H1 (cell line): ENCODE data around the gene RTCB.

Experiments used
- ASH2L ChIP-seq: fragments of 200-600, 300-600 bp; sonication (generic); IDR thresholded peaks from one replicate; pipeline ENCODE4 v1.7.1; 2017; ENCODE audit warnings: low read length
- CBX8 ChIP-seq: fragments of 300-800, 300-1000 bp; sonication (generic); IDR thresholded peaks from 2 replicates; pipeline ENCODE4 v1.7.1; 2016; ENCODE audit warnings: low read depth, low read length, borderline replicate concordance
- CTCF ChIP-seq, 3 experiments: IDR thresholded peaks; 1 replicate in 2 of 3; 2 replicates in 1 of 3; pipeline versions ENCODE4 v1.5.1 to v1.6.1; 2011; ENCODE audit warnings: low read length in 3 of 3, mild to moderate bottlenecking in 3 of 3, inconsistent platforms in 2 of 3, low read depth in 1 of 3, moderate library complexity in 1 of 3; ENCODE audit not compliant: insufficient read depth in 1 of 3; ENCODE audit errors: control extremely low read depth in 1 of 3
- EGR1 ChIP-seq: IDR thresholded peaks from 2 replicates; pipeline ENCODE4 v1.6.1; 2011; ENCODE audit warnings: low read depth, low read length, borderline replicate concordance
- EZH2 ChIP-seq: fragments of 200-600 bp; sonication (generic); IDR thresholded peaks from 2 replicates; pipeline ENCODE4 v1.7.1; 2012; ENCODE audit warnings: low read depth, mild to moderate bottlenecking, moderate library complexity, low read length, inconsistent platforms; ENCODE audit not compliant: severe bottlenecking
- NRF1 ChIP-seq: IDR thresholded peaks from 2 replicates; pipeline ENCODE4 v1.6.1; 2011; ENCODE audit warnings: mild to moderate bottlenecking, low read depth, low read length, improper control_type of control experiment
- POLR2A ChIP-seq, 2 experiments: IDR thresholded peaks; 1 replicate in 1 of 2; 2 replicates in 1 of 2; pipeline ENCODE4 v1.6.1; 2011; ENCODE audit warnings: low read depth in 2 of 2, low read length in 2 of 2, mild to moderate bottlenecking in 2 of 2; ENCODE audit errors: control extremely low read depth in 1 of 2
- RAD21 ChIP-seq, 2 experiments: IDR thresholded peaks in 1 of 2; conservative IDR thresholded peaks in 1 of 2; 2 replicates each; pipeline ENCODE4 v1.6.1; 2011; ENCODE audit warnings: low read depth in 2 of 2, low read length in 2 of 2, improper control_type of control experiment in 1 of 2, inconsistent platforms in 1 of 2, mild to moderate bottlenecking in 1 of 2, moderate library complexity in 1 of 2
- RXRA ChIP-seq: IDR thresholded peaks from 2 replicates; pipeline ENCODE4 v1.6.1; 2011; ENCODE audit warnings: low read depth, mild to moderate bottlenecking, low read length, moderate library complexity; ENCODE audit not compliant: insufficient read depth
- SIX5 ChIP-seq: IDR thresholded peaks from 2 replicates; pipeline ENCODE4 v1.6.1; 2011; ENCODE audit warnings: mild to moderate bottlenecking, low read depth, low read length
- SRF ChIP-seq: IDR thresholded peaks from 2 replicates; pipeline ENCODE4 v1.6.1; 2011; ENCODE audit warnings: mild to moderate bottlenecking, low read depth, low read length, moderate library complexity
- ZNF274 ChIP-seq: IDR thresholded peaks from 2 replicates; pipeline ENCODE4 v1.7.0; 2012; ENCODE audit warnings: low read length, borderline replicate concordance; ENCODE audit errors: extremely low read depth

GRCh38 chr22:32457031-32457430 lies 45.0 kb upstream of the RTCB start:
- no peak for TF ChIP-seq POLR2A (IDR thresholded peaks at IDR 0.05; ENCODE audit: control extremely low read depth in 1 of 2, low read depth in 2 of 2, low read length in 2 of 2)
- TF ChIP-seq EGR1: no peak
- TF ChIP-seq SIX5: no peak
- no peak for TF ChIP-seq ZNF274
- no peak for TF ChIP-seq EZH2
- no peak for TF ChIP-seq CBX8
- no peak for TF ChIP-seq ASH2L
- no peak for TF ChIP-seq NRF1
- TF ChIP-seq RAD21 (IDR thresholded peaks at IDR 0.05 in 1 of 2, conservative IDR thresholded peaks at IDR 0.05 in 1 of 2; ENCODE audit: low read depth in 2 of 2, low read length in 2 of 2): no peak
- TF ChIP-seq CTCF (IDR thresholded peaks at IDR 0.05; ENCODE audit: control extremely low read depth in 1 of 3, insufficient read depth in 1 of 3, low read depth in 1 of 3, low read length in 3 of 3): no peak
- no peak for TF ChIP-seq SRF
- TF ChIP-seq RXRA: no peak
